SK-N-SH treated with all-trans-retinoic acid at 6 μM for 48 hours (cell line): ENCODE data around the gene MMP14.

Source experiments
- ARNTL ChIP-seq: fragments of 450-650 bp; formaldehyde crosslinking; IDR thresholded peaks from 2 replicates; pipeline ENCODE4 v1.5.0; 2020; ENCODE audit warnings: low read depth, mild to moderate bottlenecking, moderate library complexity, borderline replicate concordance
- BACH2 ChIP-seq: fragments of 250-450 bp; sonication (Bioruptor Pico); IDR thresholded peaks from 2 replicates; pipeline ENCODE4 v1.9.0; 2021; ENCODE audit warnings: mild to moderate bottlenecking, borderline replicate concordance

DNA sequence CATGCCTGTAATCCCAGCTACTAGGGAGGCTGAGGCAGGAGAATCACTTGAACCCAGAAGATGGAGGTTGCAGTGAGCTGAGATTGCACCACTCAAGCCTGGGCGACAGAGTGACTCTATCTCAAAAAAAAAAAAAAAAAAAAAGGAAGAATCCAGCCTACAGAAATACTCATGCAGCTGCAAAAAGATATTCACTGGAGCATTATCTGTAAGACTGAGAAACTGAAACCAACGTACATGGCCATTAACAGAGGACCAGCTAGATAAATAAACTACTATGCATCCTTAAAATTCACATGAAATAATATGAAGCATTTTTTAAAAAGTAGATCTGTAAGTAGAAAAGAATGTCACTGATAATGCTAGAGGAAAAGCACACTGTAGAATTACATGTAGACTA, 24.7 kb upstream of the MMP14 start:
- TF ChIP-seq ARNTL, result no peak
- no peak for TF ChIP-seq BACH2 (CRISPR knock-in tag)
